ENCODE data around the gene VPS45. TPM values are rescaled to one million over a fixed set of nuclear protein-coding genes. Genes with fewer than 3 reads are reported as not detected.

VPS45 gene
- total RNA-seq, 1 donor from 2014 or later = 41.5 TPM

DNA sequence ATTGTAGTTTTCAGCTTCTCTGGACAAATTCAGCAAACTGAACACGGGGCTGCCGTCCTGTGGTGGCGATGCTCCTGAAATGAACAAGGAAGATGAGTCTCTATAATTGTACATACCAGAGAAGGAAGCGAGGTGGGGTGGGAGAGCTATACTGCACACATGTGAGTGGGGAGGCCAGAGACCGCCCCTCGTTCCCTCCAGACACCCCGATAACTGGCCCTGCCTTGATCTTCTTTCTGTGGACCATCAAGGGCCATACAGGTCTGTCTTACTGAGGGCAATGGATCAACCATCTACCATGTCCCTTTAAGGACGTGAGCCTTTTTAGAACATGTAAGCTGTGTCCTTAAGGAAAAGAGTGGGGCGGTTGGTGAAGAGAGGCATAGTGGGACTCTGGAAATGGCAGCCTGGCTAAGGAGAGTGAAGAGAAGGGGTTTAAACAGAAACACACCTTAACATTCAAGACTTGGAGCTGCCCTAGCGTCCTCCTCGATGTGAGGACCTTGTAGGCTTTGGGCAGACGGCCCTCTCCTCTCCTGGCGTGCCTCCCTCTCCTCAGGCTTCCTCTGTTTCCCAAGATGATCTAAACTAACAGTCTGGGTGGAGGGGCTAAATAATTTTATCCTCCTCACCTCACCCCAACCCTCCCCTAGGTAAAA is 88.0 kb downstream of the VPS45 start:
- no peak for DNase-seq (ENCODE audit: extremely low spot score, unreplicated experiment)
- H3K27ac Mint-ChIP-seq = no peak overlapping the region
- no peaks in the 10 kb centered on the region for H3K27me3 Mint-ChIP-seq
- no peak overlapping the region for H3K4me3 Mint-ChIP-seq
- no peaks in the 10 kb centered on the region for H3K9me3 Mint-ChIP-seq
- H3K4me1 Mint-ChIP-seq (ENCODE audit: unreplicated experiment) = peaks cover 20% of the 10 kb centered on the region
- TF ChIP-seq CTCF (conservative IDR thresholded peaks at IDR 0.05) = no peak
- peaks cover 49% of the 10 kb centered on the region for H3K36me3 Mint-ChIP-seq

DNA sequence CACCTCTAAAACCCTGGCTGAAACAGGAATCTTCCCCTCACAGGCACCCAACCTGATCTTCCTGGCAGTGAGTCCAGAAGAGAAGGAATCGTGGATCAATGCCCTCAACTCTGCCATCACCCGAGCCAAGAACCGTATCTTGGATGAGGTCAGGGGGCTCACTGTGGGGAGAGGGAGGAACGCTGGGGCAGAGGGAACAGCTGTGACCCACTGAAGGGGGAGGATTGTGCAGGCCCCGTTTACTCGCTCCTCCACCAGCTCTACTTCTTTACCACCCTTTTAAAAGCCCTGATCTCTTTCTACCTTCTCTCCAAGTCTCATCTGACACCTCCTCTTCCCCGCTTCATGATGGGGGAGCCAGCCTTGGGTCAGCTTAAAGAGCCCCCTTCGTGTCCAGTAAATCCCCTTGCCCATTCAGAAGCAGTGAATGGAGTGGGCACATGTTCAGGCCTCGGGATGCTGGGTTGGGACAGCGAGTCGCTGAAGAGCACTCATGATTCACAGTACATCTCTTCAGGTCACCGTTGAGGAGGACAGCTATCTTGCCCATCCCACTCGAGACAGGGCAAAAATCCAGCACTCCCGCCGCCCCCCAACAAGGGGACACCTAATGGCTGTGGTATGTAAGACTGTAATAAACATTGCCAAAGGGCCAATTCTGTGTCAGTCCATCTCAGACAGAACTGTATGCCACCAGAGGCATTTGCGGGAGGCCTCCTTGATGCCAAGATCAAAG is 89.5 kb downstream of the VPS45 start:
- Mint-ChIP-seq H3K36me3 (peaks cover 49% of the 10 kb centered on the region), H3K27ac (no peak overlapping the region), H3K4me1 (ENCODE audit: unreplicated experiment) (peaks cover 30% of the 10 kb centered on the region), H3K4me3 (no peak overlapping the region), H3K9me3 (no peaks in the 10 kb centered on the region), H3K27me3 (no peaks in the 10 kb centered on the region)
- TF ChIP-seq CTCF (conservative IDR thresholded peaks at IDR 0.05) = no peak
- no peak for DNase-seq (ENCODE audit: extremely low spot score, unreplicated experiment)

DNA sequence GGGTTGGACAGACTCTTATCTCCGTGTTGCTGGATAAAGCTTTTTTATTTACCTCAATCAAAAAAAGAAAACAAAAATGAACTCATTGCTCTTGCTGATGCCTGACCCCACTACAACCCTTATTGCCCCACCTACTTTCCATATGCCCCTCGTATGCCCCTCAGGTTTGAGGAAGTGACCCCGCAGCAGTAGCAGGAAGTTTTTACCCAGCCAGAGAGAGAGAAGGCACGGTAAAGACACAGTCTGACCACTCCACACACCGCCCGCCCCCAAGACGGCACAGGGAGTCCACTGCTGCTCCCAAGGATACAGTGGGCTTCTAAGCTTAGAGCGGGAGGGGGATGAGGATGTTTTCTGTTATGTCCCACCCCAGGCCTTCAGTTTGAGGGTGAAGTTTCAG is 92.0 kb downstream of the VPS45 start:
- H3K27ac Mint-ChIP-seq = no peak overlapping the region
- no peak overlapping the region for H3K4me3 Mint-ChIP-seq
- peaks cover 38% of the 10 kb centered on the region for H3K4me1 Mint-ChIP-seq (ENCODE audit: unreplicated experiment)
- H3K36me3 Mint-ChIP-seq = peaks cover 39% of the 10 kb centered on the region
- no peaks in the 10 kb centered on the region for H3K27me3 Mint-ChIP-seq
- no peaks in the 10 kb centered on the region for H3K9me3 Mint-ChIP-seq
- DNase-seq (ENCODE audit: extremely low spot score, unreplicated experiment) = no peak
- TF ChIP-seq CTCF (conservative IDR thresholded peaks at IDR 0.05) = no peak

DNA sequence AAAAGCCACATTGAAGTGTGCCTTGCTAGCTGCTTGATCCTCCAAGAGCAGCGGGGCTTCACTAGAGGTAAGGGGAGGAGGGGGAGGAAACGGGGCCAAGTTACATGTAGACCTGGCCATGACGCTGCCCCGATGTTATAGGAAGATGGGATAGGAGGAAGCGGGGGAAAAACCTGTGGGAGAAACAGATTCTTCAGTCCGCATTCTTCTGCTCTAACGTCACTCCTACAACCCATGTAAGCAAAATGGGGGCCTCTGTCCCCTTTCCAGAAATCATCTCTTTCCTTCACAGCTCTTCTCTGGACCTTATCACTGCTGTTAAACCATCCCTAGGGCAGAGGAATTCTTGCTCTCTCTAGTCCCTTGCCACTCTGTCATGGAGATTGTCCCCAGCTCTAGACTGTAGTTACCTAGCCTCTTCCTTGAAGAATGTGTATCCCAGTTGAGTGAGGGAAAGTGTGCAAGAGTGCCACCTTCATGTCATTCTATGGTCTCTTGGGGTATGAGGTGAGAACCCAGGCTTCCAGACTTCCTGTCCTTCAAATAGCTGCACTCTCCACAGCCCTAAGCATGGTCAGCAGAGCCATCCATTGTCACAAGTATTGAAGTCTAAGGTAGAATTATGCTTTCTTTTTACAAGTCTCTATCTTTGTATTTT is 93.5 kb downstream of the VPS45 start:
- H3K27ac Mint-ChIP-seq = peak overlapping the region; percentile 100
- no peaks in the 10 kb centered on the region for H3K9me3 Mint-ChIP-seq
- H3K4me3 Mint-ChIP-seq = peak overlapping the region; percentile 17
- H3K36me3 Mint-ChIP-seq = peaks cover 31% of the 10 kb centered on the region
- H3K4me1 Mint-ChIP-seq (ENCODE audit: unreplicated experiment) = peaks cover 53% of the 10 kb centered on the region
- no peaks in the 10 kb centered on the region for H3K27me3 Mint-ChIP-seq
- no peak for DNase-seq (ENCODE audit: extremely low spot score, unreplicated experiment)
- TF ChIP-seq CTCF (conservative IDR thresholded peaks at IDR 0.05) = no peak

DNA sequence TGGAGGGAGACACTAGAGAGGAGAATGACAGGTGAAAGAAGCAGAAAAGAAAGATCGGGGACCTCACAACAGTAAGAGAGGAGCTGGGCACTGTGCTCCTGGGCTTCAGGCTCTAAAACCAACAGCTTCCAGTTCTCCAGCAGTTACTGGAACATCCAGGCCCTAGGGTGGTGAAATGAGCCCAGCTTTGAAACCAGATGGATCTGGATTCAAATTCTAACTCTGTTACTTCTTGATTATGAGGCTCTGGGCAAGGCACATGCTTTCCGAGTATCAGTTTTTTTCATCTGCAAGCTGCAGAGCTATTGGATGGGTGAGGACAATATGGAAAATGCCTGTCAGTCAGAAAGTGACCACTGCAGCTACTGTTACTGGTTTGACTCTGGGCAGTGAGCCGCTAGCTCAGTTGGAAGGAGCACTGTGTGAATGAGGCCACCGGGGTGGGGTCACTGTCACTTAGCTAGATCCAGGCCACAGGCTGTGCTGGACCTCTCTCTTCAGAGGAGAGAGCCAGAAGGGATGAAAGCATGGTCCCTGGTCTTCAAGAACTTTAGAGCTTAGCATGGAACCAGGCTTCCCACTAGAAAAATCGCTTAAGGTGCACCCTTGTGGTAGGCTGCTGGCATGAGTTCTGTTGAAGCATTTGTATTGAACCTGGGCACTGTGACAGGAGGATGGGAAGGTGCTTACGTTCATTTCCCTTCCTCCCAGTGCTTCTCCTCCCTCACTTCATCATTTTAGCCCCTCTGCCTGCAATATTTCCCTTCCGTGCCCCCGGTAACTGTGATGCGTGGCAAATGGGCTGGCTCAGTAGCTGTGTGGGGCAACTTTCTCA is 94.4 kb downstream of the VPS45 start:
- DNase-seq (ENCODE audit: extremely low spot score, unreplicated experiment) = no peak
- Mint-ChIP-seq H3K9me3 (no peaks in the 10 kb centered on the region), H3K4me1 (ENCODE audit: unreplicated experiment) (peaks cover 54% of the 10 kb centered on the region), H3K4me3 (peak overlapping the region; percentile 84), H3K36me3 (peaks cover 22% of the 10 kb centered on the region), H3K27me3 (no peaks in the 10 kb centered on the region), H3K27ac (peak overlapping the region; percentile 100)
- TF ChIP-seq CTCF (conservative IDR thresholded peaks at IDR 0.05) = no peak
